ENCODE results near the gene ITSN1.

DNA sequence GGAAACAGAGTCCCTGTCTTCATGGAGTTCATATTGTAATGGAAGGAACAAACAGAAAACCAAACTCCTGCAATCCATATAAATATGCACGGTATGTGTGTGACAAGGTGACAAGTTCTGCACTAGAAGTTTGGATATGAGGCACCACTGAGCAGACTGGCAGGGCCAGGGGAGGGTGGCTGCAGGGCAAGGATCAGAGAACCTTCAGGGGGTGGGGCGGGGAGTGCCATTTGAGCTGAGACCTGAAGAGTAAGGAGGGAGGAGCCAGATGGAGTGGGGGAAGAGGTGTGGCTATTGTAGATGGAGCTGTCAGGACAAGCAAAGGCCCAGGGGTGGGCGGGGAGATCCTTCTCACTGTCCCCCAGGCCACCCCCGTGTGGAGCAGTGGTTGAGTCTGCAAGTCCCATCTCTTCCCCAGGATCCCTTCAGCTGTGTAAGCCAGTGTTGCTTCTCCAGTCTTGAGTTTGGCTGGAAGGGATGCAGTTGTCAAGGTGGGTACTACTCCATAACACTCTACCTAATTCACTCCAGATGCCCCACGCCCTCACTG lies 196.9 kb downstream of the ITSN1 start:
- TF ChIP-seq POLR2AphosphoS5 (IDR thresholded peaks at IDR 0.05) (no peak), POLR2A (IDR thresholded peaks at IDR 0.05) (no peak)
